HUES48 (cell line): ENCODE results near the gene PLXND1.

Source experiments
- H3K27ac ChIP-seq: one replicate; pipeline ENCODE4 v1.7.0; 2013; ENCODE audit warnings: low read depth, low read length, inconsistent platforms
- H3K27me3 ChIP-seq: 2 replicates; pipeline ENCODE4 v1.6.1; 2013; ENCODE audit warnings: mild to moderate bottlenecking, low read length; ENCODE audit not compliant: control insufficient read depth, insufficient read depth
- H3K36me3 ChIP-seq: 2 replicates; pipeline ENCODE4 v1.6.1; 2013; ENCODE audit warnings: low read length; ENCODE audit not compliant: control insufficient read depth, insufficient read depth
- H3K4me1 ChIP-seq: 2 replicates; pipeline ENCODE4 v1.6.1; 2013; ENCODE audit warnings: mild to moderate bottlenecking, low read length; ENCODE audit not compliant: control insufficient read depth, insufficient read depth
- H3K4me3 ChIP-seq: 2 replicates; pipeline ENCODE4 v1.5.1; 2013; ENCODE audit warnings: mild to moderate bottlenecking, low read depth, low read length
- H3K9ac ChIP-seq: 2 replicates; pipeline ENCODE4 v1.6.1; 2013; ENCODE audit warnings: mild to moderate bottlenecking, low read depth, low read length, moderate library complexity
- H3K9me3 ChIP-seq: 2 replicates; pipeline ENCODE4 v1.6.1; 2013; ENCODE audit warnings: low read length; ENCODE audit not compliant: control insufficient read depth, insufficient read depth

Gene PLXND1

DNA sequence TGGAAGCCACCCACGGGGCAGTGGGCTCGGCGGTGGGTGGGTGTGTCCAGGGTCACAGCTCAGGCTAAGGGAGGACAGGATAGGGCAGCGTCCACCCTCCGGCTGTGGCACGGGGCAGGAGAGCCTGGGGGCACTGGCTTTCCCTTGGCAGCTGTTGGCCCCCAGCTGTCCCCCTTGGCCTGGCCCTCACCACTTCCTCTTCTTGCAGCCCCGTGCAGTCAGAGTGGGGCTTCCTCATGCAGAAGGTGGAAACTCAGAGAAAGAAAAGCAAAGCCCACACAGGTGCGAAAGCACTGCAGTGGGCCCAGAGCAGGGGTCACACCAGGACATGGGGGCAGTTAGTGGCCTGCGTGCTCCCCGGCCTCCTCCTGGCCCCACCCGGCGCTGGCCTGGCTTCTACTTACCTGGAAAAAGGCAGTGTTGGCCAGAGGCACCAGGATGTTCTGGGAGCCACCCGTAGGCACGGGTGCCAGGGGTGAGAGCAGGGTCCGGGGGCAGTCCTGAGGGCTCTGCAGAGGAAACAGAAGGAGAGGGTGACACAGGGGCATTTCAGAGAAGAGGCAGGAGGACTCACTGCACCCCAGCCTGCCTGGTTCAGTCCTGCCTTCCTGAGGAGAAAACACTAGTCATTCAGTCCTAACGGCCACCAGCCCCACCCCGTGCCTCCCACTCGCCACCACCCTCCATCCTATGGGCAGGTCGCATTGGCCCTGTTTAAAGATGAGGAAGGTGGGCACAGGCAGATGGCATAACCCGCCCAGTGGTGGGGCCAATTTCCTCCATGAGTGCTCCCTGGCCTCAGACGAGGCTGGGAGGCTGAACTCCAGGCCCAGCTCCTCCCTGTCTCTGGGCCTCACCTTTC is 28.3 kb downstream of the PLXND1 start:
- Histone ChIP-seq H3K27me3 (no peaks in the 10 kb centered on the region), H3K4me1 (peaks cover 5% of the 10 kb centered on the region; the same call in 1 of the 2 replicates), H3K27ac (no peak overlapping the region), H3K9me3 (no peaks in the 10 kb centered on the region), H3K36me3 (peaks cover 3% of the 10 kb centered on the region; the same call in 1 of the 2 replicates), H3K4me3 (no peak overlapping the region), H3K9ac (no peak overlapping the region)

DNA sequence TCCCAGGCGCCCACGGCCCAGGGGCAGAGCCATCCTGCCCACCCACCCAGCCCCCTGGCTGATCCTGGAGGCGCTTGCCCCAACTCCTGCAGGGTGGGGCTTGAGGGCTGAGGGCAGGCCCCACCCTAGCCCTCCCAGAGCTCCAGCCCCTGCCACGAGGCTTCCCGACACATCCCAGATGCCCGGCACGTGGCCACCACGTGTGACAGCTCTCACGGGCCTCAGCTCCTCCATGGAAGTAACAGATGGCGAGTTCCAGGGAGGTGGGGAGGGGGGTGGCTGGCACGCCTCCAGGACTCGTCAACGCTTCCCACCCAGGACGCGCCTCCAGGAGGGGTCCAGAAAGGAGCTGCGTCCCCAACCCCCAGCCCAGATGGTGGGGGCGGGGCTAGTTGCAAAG is 29.1 kb downstream of the PLXND1 start:
- H3K9me3 ChIP-seq = no peaks in the 10 kb centered on the region
- peaks cover 3% of the 10 kb centered on the region; the same call in 1 of the 2 replicates for H3K36me3 ChIP-seq
- no peaks in the 10 kb centered on the region for H3K27me3 ChIP-seq
- no peak overlapping the region for H3K4me3 ChIP-seq
- no peak overlapping the region for H3K27ac ChIP-seq
- peaks cover 5% of the 10 kb centered on the region; the same call in 1 of the 2 replicates for H3K4me1 ChIP-seq
- H3K9ac ChIP-seq = no peak overlapping the region

DNA sequence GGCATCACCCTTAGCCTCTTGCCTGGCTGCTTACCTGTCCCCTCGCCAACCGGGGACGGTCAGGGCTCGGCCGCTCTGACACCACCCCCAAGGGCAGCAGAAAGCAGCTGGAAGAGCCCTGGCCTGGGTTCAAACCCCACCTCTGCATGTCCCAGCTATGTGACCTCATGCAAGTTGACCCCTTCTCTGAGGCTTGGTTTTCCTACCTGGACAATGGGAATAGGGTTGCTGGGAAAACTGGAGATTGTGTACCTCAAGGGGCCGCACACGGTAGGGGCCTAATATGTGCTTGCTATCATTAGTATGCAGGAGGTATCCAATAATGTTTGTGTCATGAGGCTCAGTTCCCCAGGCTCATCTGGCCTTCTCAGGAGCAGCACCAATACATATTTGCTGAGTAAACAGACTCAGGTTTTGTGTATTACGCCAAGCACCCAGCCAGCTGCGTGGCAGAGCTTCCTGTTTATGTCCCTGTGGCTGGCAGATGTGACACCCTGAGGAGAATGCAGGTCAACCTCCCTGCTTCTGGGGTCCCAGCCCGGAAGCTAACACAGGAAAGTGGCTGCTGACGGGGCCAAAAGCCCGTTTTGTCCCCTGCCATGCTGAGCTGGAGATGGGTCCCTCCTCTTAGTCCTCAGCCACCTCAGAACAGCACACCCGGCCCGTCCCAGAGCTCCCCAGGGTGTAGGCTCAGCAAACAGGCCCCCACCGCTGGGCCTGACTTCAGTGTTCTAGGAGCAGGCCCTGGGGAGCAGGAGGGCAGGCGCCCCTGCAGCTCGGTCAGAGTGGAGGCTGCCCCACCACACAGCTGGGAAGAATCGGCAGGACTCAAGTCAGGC is 29.7 kb downstream of the PLXND1 start:
- no peaks in the 10 kb centered on the region for H3K9me3 ChIP-seq
- H3K27ac ChIP-seq = no peak overlapping the region
- peaks cover 3% of the 10 kb centered on the region; the same call in 1 of the 2 replicates for H3K36me3 ChIP-seq
- peaks cover 5% of the 10 kb centered on the region; the same call in 1 of the 2 replicates for H3K4me1 ChIP-seq
- H3K4me3 ChIP-seq = no peak overlapping the region
- no peak overlapping the region for H3K9ac ChIP-seq
- H3K27me3 ChIP-seq = no peaks in the 10 kb centered on the region

DNA sequence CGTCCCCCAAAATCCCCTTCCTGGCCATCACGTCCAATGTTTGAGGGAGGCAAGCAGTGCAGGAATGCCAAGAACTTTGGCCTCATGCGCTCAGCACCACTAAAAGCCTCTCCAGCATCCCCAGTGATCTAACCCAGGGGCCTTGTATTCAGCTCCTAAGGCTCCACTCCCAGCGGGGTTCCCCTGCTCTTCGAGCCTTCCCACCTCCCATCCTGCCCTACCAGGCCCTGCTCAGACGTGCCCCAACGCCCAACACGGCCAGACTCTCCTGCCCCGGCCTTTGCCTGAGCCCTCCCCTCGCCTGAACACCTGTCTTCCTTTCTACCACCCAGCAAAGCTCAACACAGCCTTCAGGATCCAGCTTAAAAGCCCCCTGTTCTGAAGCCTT is 30.5 kb downstream of the PLXND1 start:
- no peak overlapping the region for H3K9ac ChIP-seq
- no peak overlapping the region for H3K27ac ChIP-seq
- H3K9me3 ChIP-seq = no peaks in the 10 kb centered on the region

DNA sequence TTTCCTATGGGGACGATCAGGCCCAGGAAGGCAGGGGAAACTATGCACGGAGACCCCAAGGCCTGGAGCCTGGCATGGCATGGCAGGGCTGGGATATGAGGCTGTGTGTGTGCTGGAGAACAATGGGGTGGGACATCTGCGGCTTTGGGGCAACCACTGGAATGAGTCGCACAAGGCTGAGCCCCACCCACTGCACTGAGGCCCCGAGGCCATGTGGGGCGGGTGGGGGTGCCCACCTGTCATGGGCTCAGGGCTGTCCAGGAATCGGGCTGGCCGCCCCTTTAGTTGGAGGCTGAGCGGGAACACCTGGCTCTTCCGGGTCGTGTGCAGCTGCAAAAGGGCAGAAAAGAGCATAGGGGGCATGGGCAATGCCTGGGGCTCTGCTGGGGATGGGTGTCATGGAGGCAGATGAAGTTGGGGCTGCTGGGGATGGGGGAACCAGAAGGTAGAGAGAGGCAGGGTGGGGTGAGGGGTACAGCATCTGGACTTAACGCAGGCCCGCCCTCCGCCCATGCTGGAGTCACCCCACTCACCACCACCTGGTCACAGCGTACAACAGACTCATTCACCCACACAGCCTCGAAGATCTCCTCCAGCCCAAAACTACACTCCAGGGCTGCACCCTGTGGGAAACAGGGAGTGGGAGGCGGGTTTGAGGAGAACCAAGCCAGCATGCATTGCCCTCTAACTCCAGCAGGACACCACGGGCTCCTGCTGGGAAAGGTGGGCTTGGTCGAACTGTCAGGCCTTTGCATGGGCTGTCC is 31.1 kb downstream of the PLXND1 start:
- Histone ChIP-seq H3K4me1 (peaks cover 5% of the 10 kb centered on the region; the same call in 1 of the 2 replicates), H3K9ac (no peak overlapping the region), H3K4me3 (no peak overlapping the region), H3K36me3 (peaks cover 3% of the 10 kb centered on the region; the same call in 1 of the 2 replicates), H3K27me3 (no peaks in the 10 kb centered on the region), H3K27ac (no peak overlapping the region), H3K9me3 (no peaks in the 10 kb centered on the region)

More for the DNA sequence above, 30.5 kb downstream of the PLXND1 start:
- Histone ChIP-seq H3K27me3 (no peaks in the 10 kb centered on the region), H3K4me1 (peaks cover 5% of the 10 kb centered on the region; the same call in 1 of the 2 replicates), H3K36me3 (peaks cover 3% of the 10 kb centered on the region; the same call in 1 of the 2 replicates), H3K4me3 (no peak overlapping the region)

DNA sequence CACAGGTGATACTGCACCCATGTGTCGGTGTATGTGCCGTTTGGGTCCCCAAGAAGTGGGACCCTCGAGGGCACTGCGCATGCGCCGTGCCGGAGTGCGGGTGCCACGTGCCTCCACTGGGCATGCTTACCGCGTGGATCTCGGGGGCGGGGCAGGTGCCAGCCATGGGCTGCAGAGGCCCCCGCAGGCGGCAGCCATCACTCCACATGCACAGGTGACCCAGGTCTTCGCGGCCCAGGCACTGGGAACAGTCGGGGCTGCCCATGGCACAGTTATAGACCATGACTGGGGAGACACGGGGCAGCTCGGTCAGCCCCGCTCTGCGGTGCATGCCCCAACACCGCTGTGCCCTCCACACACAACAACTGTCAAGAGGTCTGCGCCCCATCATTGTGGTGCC is 32.3 kb downstream of the PLXND1 start:
- H3K9ac ChIP-seq = no peak overlapping the region
- no peak overlapping the region for H3K4me3 ChIP-seq
- peaks cover 7% of the 10 kb centered on the region; the same call in 1 of the 2 replicates for H3K36me3 ChIP-seq
- H3K27me3 ChIP-seq = no peaks in the 10 kb centered on the region
- no peaks in the 10 kb centered on the region for H3K9me3 ChIP-seq
- peaks cover 5% of the 10 kb centered on the region; the same call in 1 of the 2 replicates for H3K4me1 ChIP-seq
- H3K27ac ChIP-seq = no peak overlapping the region

DNA sequence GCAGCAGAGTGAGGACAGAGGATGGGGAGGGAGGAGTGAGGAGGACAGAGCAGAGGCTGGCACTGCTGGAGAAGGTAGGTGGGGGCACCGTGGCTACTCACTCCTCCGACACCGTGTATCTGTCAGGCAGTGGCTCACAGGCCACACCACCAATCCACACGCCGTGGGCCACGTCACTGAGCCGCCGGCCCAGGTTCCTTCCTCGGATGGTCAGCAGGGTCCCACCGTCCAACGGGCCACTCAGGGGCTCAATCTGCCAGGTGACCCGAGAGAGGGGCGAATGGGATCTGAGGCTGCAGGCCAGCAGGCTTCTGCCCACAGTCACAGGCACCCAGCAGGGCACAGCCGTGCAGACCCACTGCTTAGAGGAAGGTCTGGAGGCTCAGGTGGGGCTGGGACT is 33.0 kb downstream of the PLXND1 start:
- H3K9me3 ChIP-seq = no peaks in the 10 kb centered on the region
- no peak overlapping the region for H3K4me3 ChIP-seq
- no peaks in the 10 kb centered on the region for H3K27me3 ChIP-seq
- peaks cover 7% of the 10 kb centered on the region; the same call in 1 of the 2 replicates for H3K36me3 ChIP-seq
- no peak overlapping the region for H3K27ac ChIP-seq
- no peak overlapping the region for H3K9ac ChIP-seq
- H3K4me1 ChIP-seq = peaks cover 5% of the 10 kb centered on the region; the same call in 1 of the 2 replicates

DNA sequence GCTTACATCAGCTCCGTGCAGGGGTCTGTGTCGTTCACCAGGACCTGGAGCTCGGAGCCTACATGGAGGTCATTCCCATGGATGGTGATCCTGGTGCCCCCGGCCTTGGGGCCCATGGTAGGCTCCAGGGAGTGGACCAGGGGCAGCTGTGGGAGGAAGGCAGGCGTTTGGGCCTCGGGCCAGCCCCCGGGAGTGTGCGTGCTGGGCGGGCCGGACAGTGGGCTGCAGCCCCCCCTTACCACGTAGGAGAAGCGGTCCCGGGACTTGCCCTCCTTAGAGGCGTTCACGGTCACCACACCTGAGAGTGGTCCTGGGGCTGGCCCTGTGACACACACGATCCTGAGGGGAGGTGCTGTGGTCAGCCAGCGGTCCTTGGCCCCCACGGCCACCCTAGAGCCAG is 33.9 kb downstream of the PLXND1 start:
- no peak overlapping the region for H3K4me3 ChIP-seq
- peaks cover 7% of the 10 kb centered on the region; the same call in 1 of the 2 replicates for H3K36me3 ChIP-seq
- H3K27me3 ChIP-seq = no peaks in the 10 kb centered on the region
- H3K9ac ChIP-seq = no peak overlapping the region
- no peaks in the 10 kb centered on the region for H3K9me3 ChIP-seq
- H3K4me1 ChIP-seq = peaks cover 5% of the 10 kb centered on the region; the same call in 1 of the 2 replicates
- H3K27ac ChIP-seq = no peak overlapping the region

DNA sequence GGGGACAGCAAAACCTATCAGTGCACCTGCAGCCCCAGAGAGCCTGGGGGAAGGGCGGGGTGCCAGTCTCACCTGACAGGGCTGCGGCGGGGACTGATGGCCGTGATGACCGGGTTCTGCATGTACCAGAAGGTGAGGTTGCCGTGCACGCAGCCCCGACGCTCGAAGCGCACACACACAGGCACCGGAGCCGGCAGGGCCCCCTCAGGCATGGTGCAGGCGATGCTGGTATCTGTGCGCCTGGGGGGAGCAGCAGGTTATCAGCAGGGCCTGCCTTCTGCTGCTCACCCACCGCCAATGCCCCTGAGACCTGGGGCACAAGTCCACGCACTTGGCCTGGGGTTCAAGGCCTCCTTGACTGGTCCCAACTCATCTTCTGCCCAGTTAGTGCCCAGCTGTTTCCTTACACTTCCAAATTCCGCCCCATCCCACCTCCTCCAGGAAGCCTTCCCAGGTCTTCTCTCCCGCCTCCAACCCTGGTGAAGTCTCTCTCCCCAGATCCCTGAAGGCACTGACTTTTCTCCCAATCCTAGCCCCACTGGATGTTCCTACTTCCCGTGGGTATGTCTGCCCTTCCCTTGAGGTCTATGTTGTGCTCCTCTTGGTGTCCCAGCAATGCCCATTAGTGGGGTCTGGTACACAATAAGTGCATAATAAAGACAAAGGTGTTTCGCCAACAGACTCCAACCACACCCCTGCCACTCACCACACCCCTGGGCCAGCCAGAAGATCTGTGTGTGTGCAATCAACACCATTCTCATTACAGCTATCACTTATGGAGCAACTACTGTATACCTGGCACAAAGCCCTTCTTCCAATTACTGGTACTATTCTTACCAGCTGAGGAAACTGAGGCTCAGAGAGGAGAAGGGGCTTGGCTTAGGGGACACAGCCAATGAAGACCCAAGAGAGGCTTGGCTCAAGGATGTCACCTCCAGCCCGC is 34.6 kb downstream of the PLXND1 start:
- Histone ChIP-seq H3K9ac (no peak overlapping the region), H3K27me3 (no peaks in the 10 kb centered on the region), H3K9me3 (no peaks in the 10 kb centered on the region), H3K4me3 (no peak overlapping the region), H3K36me3 (peaks cover 7% of the 10 kb centered on the region; the same call in 1 of the 2 replicates), H3K4me1 (peaks cover 5% of the 10 kb centered on the region; the same call in 1 of the 2 replicates), H3K27ac (no peak overlapping the region)
